Glutamatergic neuron (in vitro differentiated cells): ENCODE results near the gene PPP2R3C. TPM values are rescaled to one million over a fixed set of nuclear protein-coding genes. Genes with fewer than 3 reads are reported as not detected.

Experiments used
- DNase-seq: peaks from one replicate; pipeline ENCODE4 v3.0.0; 2022
- H3K27ac Mint-ChIP-seq: one replicate; pipeline ENCODE4 v1.8.0; 2020; ENCODE audit warnings: mild to moderate bottlenecking, mixed read lengths, inconsistent platforms; ENCODE audit not compliant: unreplicated experiment
- H3K27me3 Mint-ChIP-seq: one replicate; pipeline ENCODE4 v1.8.0; 2020; ENCODE audit warnings: mild to moderate bottlenecking, moderate library complexity, mixed read lengths, inconsistent platforms; ENCODE audit not compliant: unreplicated experiment
- H3K36me3 Mint-ChIP-seq: one replicate; pipeline ENCODE4 v1.8.0; 2020; ENCODE audit warnings: mild to moderate bottlenecking, mixed read lengths, inconsistent platforms; ENCODE audit not compliant: unreplicated experiment
- H3K4me1 Mint-ChIP-seq: one replicate; pipeline ENCODE4 v1.8.0; 2020; ENCODE audit warnings: mild to moderate bottlenecking, low read depth, mixed read lengths, inconsistent platforms; ENCODE audit not compliant: unreplicated experiment
- H3K4me3 Mint-ChIP-seq: one replicate; pipeline ENCODE4 v1.8.0; 2020; ENCODE audit warnings: mild to moderate bottlenecking, mixed read lengths, inconsistent platforms; ENCODE audit not compliant: unreplicated experiment
- H3K9me3 Mint-ChIP-seq: one replicate; pipeline ENCODE4 v1.8.0; 2020; ENCODE audit warnings: mild to moderate bottlenecking, moderate library complexity, mixed read lengths, inconsistent platforms; ENCODE audit not compliant: unreplicated experiment
- CTCF ChIP-seq: fragments of 200-600 bp; sonication (generic); IDR thresholded peaks from one replicate; pipeline ENCODE4 v1.5.0; 2021; ENCODE audit not compliant: partially characterized antibody, unreplicated experiment
- total RNA-seq: library from RNA; stranded (reverse); fragmentation: NEBNext Ultra II Directional; extraction: Animal tissue kit (Norgen Biotek cat#: 25700); gene quantifications from one replicate; pipeline ENCODE4 v1.2.1, GENCODE V29; 2021; ENCODE audit not compliant: unreplicated experiment

The PPP2R3C gene
- total RNA-seq, 1 donor from 2014 or later = 37.0 TPM

- Mint-ChIP-seq H3K9me3 (no peaks in the 10 kb centered on the region), H3K4me3 (no peak overlapping the region), H3K4me1 (peaks cover 6% of the 10 kb centered on the region), H3K27ac (no peak overlapping the region), H3K27me3 (no peaks in the 10 kb centered on the region), H3K36me3 (no peaks in the 10 kb centered on the region)
- DNase-seq = no peak
- no peak for TF ChIP-seq CTCF
Observed at GRCh38 chr14:35051796-35052195, 70.0 kb downstream of the PPP2R3C start.

- Mint-ChIP-seq H3K36me3 (no peaks in the 10 kb centered on the region), H3K4me1 (peaks cover 6% of the 10 kb centered on the region), H3K27me3 (no peaks in the 10 kb centered on the region), H3K27ac (no peak overlapping the region), H3K4me3 (no peak overlapping the region), H3K9me3 (peaks cover 2% of the 10 kb centered on the region)
- TF ChIP-seq CTCF = no peak
- DNase-seq = no peak
Observed at GRCh38 chr14:35050652-35051051, 71.1 kb downstream of the PPP2R3C start.

GRCh38 chr14:35047976-35048513 lies 73.7 kb downstream of the PPP2R3C start:
- TF ChIP-seq CTCF = no peak
- Mint-ChIP-seq H3K27me3 (no peaks in the 10 kb centered on the region), H3K27ac (no peak overlapping the region), H3K4me1 (peaks cover 6% of the 10 kb centered on the region), H3K4me3 (peak overlapping the region; percentile 87), H3K9me3 (peaks cover 2% of the 10 kb centered on the region), H3K36me3 (no peaks in the 10 kb centered on the region)
- DNase-seq = no peak

- Mint-ChIP-seq H3K36me3 (no peaks in the 10 kb centered on the region), H3K4me1 (peaks cover 6% of the 10 kb centered on the region), H3K27me3 (no peaks in the 10 kb centered on the region), H3K27ac (peak overlapping the region; percentile 85), H3K4me3 (peak overlapping the region; percentile 87), H3K9me3 (peaks cover 2% of the 10 kb centered on the region)
- TF ChIP-seq CTCF = no peak
- DNase-seq = no peak
Observed at GRCh38 chr14:35046751-35047536, 74.8 kb downstream of the PPP2R3C start.
